GM19023 (cell line): Measurements from ENCODE around the gene GHR.
"Not testable (repeated sequence)": the region's sequence is repeated elsewhere in the genome, so short reads cannot be mapped to it uniquely, and the experiment has no call there.

Experiments
- ATAC-seq: cut with Tn5 transposase; IDR thresholded peaks from one replicate; pipeline ENCODE4 v1.9.1; 2021; ENCODE audit warnings: mild to moderate bottlenecking, moderate library complexity; ENCODE audit not compliant: unreplicated experiment

Gene GHR

DNA sequence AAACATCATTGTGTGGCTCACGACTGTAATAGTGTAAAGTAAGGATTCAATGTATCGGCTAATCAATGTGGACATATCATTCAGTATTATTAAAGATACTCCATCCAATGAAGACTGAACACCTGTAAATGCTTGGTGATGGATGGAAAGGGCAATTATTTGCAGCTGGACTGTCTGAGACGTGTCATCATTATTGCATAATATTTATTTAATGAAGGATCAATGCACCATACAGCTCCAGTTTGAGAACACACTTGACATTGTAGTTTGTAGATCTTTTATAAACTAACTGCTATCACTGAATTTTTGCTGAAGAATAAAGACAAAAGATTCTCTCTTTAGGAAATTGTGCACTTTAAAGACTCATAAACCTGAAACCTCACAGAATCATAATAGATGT, 215.7 kb downstream of the GHR start:
- no peak for ATAC-seq

DNA sequence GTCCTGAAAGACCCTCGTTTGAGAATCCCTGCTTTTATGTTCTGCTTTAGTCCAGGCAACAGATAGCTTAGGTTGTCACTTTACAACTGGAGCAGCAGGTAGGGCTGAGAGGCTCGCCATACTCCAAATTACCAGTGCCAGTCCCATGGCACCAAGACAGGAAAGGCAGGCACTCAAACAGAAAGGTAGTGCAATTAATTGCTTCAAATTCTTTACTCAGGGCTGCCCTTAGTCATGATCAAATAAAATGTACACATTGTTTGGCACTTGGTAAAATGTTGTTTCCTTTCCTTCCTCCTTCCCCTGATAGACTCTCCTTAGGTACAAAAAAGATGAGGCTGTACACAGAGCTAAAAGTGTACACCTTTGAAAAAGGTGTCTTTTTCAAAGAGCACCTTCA, 217.6 kb downstream of the GHR start:
- ATAC-seq: no peak

DNA sequence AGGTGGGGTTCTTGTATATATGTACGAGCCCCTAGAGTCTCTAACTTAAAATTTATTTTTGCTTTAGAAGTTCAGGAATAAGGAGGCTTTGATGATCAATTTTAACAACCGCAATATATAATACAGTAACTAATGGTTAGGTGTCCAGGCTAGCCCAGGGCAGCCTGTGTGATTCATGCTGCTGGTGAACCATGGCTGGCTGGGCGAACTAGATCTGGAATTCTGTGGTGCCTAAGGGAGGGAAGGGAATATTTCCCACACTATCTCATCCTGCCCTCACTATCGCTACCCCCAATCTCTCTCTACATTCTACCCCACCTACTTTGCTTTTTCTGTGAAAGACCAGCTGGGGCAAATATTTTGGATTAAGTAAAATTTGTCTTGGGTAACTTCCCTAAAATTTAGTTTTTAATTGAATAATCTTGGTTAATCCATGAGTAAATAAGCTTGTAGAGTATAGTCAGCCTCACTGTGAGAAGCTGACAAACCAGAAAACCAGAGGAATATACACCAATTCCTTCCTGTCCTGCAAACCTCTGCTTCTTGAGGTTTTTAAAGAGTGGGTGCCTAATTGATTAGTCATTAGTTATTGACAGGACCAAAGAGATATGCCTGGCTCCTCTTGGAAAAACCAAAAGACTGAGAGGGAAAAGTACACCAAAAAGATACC, 218.2 kb downstream of the GHR start:
- no peak for ATAC-seq

DNA sequence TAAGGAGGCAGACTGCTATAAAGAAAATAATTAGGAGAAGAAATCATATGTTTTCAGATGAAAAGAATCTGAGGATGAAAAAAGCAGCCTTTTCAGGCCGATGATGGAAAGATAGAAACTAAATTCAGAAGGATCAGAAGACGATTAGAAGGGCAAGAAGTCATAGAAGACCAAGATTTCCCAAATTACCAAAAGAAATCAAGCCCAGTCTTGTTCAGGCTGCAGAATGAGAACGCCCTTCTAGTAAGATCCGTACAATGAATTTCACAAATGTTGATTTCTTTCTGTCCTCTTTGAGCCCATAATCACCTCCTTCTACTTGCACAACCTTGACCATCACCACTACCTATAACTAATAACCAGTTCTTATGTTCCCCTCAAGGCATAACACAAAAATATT, 218.8 kb downstream of the GHR start:
- ATAC-seq: no peak

DNA sequence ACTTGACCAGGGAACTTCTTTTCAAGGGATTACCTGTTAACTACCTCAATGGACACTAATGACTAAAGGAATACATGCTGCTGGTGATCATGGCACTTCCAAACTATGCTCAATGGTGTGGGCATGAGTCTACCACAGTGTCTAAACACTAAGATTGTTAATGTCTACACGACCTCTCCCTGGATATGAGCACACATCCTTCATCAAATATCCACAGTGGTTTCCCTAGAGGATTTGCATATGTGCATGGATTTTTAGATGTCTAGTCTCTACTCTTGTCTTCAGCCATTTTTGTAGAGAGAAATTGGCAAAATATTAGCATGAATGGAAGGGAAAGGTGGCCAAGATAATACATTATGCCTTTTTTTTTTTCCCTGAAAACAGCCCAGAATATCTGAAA, 220.1 kb downstream of the GHR start:
- ATAC-seq: no peak

DNA sequence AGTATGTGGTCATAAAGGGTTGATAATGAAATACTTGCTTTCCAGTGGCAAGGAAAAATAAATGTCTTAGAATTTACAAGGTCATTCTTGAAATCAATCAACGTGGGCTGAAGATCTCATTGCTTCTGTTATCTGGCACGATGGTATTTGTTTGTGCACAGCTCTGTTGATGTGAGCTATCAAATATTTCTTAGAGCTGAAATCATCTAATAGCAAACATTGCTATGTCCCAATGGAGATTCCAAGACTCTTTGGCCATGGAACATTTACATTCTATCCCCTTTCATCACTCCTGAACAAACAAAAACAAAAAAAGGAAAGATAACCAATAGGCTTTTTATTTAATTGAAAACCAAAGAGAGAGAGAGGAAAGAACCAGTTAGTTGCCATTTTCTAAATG, 221.9 kb downstream of the GHR start:
- no peak for ATAC-seq

DNA sequence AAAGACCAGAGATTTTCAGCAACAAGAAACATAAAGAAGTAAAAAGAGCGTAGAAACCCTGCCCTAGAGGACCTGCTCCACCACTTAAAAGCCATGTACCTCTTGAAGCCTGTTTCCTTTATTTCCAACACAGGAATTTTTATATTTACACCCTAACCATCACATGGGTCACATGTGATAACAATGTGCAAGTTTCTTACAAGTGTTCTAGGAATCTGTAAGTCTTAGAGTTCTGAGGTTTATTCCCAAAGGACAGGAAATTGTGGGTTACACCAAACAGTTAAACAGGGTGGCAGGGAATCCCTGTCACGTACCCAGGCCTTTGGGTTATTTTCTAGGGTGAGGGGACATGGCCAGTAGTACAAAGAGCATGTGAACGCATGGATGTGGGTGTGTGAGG, 224.8 kb downstream of the GHR start:
- ATAC-seq: no peak

DNA sequence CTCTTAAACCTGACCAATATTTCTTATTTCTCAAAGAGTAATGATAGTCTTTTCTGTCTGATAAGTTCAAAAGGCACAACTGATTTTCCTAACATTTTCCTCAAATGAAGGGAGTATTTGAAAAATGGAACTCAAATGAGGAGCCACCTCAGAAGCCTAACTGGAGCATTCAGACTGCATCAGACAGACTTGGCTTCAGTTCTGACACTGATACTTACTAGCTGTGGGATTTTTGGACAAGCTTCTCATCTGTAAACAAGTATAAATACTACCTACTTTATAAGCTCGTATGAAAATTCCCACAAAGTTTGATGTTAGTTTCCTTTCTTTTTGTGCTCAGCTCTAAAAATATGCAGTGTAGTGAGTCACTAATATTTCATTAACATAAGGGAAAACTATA, 225.7 kb downstream of the GHR start:
- no peak for ATAC-seq

DNA sequence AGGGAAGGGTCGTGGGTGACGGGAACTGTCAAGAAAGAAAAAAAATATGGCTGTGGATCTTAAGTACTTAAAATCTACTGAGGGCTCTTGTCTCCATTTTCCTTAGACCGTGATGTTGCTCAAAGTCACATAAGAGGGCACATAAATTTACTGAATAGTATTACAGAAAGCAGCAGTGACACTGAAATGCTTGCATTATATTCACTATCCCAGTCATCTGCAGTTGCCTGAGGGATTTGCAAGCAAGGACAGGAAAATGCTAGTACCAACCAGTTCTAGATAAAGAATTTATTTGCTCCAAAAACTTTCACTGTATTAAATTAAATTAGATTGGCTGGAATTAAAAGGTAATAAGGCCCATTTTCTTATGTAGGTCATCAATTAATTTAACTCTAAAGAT, 226.8 kb downstream of the GHR start:
- ATAC-seq: no peak

DNA sequence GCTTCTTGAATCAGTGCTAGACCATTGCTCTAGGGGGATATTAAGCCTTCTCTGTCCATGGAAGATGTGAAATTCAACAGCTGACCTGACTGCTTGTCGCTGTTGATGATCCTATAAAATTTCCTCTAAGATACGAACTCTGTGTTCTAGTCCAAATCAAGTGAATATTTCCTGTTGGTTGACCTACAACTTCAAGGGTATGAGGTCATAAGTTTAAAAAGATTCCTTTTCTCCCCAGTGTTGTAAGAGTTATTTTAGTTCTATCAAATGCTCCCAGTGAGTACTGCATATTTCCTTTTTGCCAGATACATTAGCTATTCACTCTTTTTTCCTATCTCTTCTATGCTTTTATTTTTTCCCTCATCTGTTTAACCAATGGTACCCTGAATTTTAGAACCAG, 230.5 kb downstream of the GHR start:
- ATAC-seq: no peak

DNA sequence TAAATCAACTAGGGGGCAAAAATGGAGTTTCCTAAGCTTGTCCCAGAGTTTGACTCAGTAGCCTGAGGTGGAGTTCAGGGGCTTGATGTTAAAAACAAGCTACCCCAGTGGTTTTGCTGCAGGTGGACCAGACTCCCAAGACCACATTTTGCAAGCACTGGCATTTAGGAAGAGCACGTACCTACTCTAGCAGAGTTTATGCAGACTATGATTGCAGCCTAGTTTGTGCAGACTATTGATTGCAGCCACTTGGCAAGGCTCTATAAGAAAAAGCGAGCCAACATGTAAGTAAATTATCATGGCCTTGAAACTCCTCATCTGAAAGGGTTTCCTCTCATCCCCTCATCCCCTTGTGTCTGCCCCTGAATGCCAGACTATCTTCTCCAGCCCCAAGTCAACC, 231.4 kb downstream of the GHR start:
- no peak for ATAC-seq

DNA sequence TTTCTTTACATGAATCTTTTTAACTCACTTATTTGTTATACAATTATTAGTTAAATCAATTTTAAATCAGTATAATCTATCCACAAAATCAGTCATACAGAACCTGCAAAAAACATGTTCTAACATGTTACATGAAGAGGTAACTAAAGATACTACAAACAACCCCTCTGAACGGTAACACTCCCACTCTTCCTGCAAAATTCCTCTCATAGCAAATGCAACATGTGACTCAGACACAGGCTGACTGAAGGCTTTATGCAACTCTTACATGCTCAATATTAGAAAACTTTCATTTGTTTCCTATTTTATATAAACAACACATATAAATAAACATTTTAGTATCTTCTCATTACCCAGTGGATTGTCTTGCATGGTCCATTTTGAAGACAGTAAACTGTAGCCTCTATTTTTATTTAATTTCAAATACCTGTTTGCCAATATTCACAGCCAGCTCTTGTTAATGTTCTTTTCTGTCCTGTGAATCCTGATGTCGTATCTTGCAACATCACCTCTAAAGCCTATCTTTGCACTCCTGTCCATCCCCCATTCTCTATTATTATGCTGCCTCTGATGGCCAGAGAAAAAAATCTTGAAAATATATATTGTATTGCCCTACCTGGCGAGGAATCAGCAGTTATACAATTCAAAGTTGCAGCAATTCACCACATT, 232.9 kb downstream of the GHR start:
- ATAC-seq: no peak

DNA sequence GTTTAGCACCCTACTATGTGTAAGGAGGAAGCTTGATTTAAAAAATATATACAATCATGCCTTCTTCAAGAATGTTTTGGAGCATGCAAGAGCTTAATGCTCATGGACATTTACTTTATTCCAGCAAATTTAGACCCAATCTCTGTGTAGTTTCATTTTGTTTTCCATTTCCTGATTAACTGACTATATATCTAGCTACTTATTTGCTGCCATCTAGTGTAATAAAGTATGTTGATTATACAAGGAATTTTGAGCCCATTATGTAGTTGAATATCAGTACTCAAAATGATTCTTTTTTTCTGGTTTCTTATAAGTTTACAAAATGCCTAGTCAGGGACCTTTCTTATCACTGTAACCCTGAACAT, 233.4 kb downstream of the GHR start:
- ATAC-seq: no peak

DNA sequence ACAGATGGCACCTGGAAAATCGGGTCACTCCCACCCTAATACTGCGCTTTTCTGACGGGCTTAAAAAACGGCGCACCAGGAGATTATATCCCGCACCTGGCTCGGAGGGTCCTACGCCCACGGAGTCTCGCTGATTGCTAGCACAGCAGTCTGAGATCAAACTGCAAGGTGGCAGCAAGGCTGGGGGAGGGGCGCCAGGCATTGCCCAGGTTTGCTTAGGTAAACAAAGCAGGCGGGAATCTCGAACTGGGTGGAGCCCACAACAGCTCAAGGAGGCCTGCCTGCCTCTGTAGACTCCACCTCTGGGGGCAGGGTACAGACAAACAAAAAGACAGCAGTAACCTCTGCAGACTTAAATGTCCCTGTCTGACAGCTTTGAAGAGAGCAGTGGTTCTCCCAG, 236.6 kb downstream of the GHR start:
- not testable (repeated sequence) for ATAC-seq

DNA sequence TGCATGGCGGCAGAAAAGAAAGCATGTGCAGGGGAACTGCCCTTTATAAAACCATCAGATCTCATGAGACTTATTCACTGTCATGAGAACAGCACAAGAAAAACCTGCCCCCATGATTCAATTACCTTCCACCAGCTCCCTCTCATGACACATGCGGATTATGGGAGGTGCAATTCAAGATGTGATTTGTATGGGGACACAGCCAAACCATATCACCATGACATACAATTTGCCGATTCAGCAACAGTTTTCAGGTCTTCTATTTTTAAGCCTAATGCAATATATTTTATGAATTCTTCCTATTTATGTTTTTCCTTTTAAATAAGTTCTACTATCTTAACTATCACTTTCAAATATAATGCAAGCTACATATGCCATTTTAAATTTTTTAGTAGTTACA, 242.6 kb downstream of the GHR start:
- ATAC-seq: no peak

DNA sequence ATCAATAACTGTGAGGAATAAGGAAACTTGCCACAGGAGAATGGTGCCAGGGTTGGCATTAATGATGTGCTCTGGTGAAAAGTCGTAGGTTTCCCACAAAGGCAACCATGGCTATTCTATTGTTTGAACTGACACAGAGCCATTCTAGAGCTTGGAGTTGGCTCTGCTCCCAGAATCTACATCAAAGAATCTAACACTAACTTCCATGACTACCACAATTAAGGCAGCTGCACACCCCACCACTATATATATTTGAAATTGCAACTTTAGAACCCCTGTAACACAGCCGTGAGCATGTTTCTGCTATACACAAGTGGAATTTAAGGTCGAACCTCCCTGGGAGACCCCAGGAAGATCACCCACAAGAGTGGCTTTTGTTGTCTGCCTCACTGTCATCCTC, 243.6 kb downstream of the GHR start:
- no peak for ATAC-seq

DNA sequence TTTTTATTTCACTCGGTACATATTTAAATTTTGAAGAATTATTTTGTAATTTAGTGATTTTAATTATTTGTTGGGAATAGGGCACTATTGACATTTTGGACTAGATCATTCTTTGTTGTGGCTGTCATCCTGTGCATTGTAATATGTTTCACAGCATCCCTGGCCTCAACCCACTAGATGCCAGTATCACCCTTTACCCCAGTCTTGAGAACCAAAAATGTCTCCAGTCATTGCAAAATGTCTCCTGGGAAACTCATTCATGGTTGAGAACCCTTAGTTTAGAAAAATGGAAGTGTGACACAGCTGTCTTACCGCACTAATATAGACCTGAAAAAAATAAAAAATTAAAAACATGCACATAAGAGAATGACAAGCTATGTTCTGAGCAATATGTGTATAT, 245.0 kb downstream of the GHR start:
- ATAC-seq: no peak

DNA sequence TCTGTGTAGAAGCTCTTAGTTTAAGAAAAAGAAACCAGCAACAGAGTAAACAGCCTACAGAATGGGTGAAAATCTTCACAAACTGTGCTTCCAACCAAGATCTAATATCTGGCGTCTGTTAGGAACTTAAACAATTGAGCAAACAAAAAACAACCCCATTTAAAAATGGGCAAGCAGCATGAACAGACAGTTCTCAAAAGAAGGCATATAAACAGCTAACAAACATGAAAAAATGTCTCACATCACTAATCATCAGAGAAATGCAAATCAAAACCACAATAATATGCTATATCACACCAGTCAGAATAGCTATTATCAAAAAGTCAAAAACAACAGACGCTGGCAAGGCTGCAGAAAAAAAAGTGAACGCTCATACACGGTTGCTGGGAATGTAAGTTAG, 249.7 kb downstream of the GHR start:
- no peak for ATAC-seq

DNA sequence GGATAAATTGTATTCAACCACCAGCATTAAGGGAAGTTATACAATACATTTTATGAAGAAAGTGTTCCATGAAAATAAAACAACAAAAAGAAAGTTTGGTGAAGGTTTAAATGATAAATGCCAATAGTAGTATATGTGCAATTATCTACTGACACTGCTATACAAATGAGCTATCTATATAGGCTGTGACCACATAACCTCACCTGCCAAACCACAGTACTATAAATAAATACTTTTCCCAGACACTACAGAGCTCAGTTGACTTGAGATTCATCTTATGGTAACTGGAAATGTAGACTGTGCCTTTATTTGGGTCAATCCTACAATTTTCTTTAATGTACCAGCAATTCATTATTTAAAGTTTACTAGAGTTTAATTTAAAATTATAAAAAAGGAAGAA, 252.4 kb downstream of the GHR start:
- ATAC-seq: no peak

DNA sequence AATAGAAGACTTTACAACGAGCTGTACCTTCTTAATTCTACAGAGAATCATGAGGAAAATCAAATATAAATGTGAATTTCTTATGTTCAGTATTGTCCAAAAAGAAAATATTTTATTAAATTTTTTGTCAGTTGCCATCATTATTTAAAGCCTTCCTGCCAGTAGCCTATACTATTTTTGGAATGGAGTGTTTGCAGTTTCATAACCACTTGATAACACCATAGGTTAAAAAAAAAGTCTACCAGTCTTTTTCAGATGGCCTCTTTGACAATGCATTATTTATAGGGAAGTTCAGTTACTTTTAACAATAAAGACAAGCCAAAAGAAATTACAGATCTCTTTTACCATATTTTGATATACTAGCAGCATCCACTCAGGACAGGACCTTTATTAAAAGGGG, 253.1 kb downstream of the GHR start:
- ATAC-seq: no peak

DNA sequence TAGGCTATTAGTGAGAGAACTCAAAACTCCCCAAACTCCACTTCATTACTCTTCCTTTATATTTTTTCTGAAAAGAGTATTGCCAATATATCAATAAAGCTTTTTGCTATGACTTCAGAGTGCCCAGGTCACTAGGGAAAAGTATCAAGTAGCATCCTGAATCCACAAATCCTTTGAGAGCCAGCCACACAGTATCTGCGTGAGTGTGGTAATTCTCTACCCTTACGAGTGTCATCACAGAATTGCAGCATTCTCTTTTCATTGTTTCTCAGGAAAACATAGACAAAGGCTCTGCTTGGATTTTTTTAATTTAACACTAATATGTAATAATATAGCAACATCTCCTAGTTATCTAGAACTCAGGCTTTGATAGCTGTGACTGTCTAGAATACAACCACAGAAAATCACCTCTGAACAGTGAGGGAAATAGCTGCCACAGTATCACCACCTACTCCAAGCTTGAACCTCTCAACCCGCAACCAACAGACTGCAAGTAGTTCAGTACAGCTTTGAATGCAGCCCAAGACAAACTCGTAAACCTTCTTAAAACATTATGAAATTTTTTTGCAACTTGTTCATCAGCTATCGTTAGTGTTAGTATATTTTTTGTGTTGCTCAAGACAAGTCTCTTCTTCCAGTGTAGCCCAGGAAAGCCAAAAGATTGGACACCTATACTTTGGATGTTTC, 254.1 kb downstream of the GHR start:
- ATAC-seq: no peak

DNA sequence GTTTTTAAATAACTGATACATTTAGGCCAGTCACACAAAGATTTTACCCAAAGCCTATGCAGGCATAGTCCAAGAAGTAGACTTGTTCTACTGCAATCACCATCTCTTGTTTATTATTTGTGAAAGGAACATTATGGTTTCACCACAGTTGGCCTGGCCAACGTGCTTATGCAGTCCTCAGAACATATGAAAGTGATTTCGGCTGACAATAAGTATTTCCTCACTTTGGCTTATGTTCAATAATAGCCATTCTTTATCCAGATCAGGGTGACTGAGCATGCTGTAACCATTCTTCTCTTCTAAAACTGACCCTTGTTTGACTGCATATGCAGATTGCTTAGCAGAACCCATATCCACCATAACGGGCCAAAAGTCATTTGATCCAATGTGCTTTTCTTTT, 256.8 kb downstream of the GHR start:
- no peak for ATAC-seq

DNA sequence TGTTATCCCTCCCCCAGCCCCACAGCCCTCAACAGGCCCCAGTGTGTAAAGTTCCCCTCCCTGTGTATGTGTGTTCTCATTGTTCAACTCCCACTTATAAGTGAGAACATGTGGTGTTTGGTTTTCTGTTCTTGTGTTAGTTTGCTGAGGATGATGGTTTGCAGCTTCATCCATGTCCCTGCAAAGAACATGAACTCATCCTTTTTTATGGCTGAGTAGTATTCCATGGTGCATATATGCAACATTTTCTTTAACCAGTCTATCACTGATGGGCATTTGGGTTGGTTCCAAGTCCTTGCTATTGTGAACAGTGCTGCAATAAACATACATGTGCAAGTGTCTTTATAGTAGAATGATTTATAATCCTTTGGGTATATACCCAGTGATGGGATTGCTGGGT, 261.8 kb downstream of the GHR start:
- ATAC-seq: not testable (repeated sequence)
